ENCODE measurements around the gene ST3GAL4. TPM values are rescaled to one million over a fixed set of nuclear protein-coding genes. Genes with fewer than 3 reads are reported as not detected.

Gene ST3GAL4
- total RNA-seq, 1 experiment from 2014 or later = 17.3 TPM

DNA sequence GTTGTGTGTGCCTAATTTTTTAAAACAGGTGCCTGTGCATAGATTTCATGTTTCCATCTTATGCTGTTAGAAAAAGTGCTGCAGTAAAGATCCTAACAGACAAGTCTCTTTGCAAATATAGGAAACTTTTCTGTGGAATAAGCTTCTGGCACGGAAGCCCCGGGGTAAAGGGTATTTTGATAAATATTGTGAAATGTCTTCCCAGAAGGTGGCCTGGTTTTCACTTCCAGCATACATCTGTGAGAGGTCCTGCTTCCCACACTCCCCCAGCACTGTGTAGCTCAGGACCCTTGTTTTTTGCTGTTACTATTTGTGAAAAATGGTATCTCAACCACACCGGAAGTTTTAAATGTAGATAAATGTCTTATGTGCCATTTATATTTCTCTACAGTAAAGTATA lies 14.5 kb downstream of the ST3GAL4 start:
- DNase-seq (ENCODE audit: low spot score) (no peak), ATAC-seq (no peak)
- ChIA-PET POLR2A (interaction anchor here (0.7 kb wide), 1 partner anchor 59 kb away, joined by 3 read pairs; no protein-coding TSS in a partner anchor), CTCF (interaction anchor here (1.1 kb wide), 1 partner anchor 42 kb away, joined by 4 read pairs; no protein-coding TSS in a partner anchor)
- Mint-ChIP-seq H3K4me3 (no peak overlapping the region), H3K4me1 (peaks cover 35% of the 10 kb centered on the region), H3K27me3 (ENCODE audit: low read depth) (no peaks in the 10 kb centered on the region), H3K9me3 (no peaks in the 10 kb centered on the region), H3K27ac (no peak overlapping the region), H3K36me3 (no peaks in the 10 kb centered on the region)
- TF ChIP-seq, protein P1, sequence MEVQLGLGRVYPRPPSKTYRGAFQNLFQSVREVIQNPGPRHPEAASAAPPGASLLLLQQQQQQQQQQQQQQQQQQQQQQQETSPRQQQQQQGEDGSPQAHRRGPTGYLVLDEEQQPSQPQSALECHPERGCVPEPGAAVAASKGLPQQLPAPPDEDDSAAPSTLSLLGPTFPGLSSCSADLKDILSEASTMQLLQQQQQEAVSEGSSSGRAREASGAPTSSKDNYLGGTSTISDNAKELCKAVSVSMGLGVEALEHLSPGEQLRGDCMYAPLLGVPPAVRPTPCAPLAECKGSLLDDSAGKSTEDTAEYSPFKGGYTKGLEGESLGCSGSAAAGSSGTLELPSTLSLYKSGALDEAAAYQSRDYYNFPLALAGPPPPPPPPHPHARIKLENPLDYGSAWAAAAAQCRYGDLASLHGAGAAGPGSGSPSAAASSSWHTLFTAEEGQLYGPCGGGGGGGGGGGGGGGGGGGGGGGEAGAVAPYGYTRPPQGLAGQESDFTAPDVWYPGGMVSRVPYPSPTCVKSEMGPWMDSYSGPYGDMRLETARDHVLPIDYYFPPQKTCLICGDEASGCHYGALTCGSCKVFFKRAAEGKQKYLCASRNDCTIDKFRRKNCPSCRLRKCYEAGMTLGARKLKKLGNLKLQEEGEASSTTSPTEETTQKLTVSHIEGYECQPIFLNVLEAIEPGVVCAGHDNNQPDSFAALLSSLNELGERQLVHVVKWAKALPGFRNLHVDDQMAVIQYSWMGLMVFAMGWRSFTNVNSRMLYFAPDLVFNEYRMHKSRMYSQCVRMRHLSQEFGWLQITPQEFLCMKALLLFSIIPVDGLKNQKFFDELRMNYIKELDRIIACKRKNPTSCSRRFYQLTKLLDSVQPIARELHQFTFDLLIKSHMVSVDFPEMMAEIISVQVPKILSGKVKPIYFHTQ (CRISPR knock-in tag; IDR thresholded peaks at IDR 0.05) = no peak
- TF ChIP-seq, protein P2, sequence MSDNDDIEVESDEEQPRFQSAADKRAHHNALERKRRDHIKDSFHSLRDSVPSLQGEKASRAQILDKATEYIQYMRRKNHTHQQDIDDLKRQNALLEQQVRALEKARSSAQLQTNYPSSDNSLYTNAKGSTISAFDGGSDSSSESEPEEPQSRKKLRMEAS (CRISPR knock-in tag; IDR thresholded peaks at IDR 0.05) = no peak
- TF ChIP-seq ETV6 (CRISPR knock-in tag; IDR thresholded peaks at IDR 0.05) = no peak
- TF ChIP-seq, protein P3, sequence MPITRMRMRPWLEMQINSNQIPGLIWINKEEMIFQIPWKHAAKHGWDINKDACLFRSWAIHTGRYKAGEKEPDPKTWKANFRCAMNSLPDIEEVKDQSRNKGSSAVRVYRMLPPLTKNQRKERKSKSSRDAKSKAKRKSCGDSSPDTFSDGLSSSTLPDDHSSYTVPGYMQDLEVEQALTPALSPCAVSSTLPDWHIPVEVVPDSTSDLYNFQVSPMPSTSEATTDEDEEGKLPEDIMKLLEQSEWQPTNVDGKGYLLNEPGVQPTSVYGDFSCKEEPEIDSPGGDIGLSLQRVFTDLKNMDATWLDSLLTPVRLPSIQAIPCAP (CRISPR knock-in tag; IDR thresholded peaks at IDR 0.05) = no peak
- TF ChIP-seq CREB1 (CRISPR knock-in tag; IDR thresholded peaks at IDR 0.05) = no peak
- TF ChIP-seq, protein P4, sequence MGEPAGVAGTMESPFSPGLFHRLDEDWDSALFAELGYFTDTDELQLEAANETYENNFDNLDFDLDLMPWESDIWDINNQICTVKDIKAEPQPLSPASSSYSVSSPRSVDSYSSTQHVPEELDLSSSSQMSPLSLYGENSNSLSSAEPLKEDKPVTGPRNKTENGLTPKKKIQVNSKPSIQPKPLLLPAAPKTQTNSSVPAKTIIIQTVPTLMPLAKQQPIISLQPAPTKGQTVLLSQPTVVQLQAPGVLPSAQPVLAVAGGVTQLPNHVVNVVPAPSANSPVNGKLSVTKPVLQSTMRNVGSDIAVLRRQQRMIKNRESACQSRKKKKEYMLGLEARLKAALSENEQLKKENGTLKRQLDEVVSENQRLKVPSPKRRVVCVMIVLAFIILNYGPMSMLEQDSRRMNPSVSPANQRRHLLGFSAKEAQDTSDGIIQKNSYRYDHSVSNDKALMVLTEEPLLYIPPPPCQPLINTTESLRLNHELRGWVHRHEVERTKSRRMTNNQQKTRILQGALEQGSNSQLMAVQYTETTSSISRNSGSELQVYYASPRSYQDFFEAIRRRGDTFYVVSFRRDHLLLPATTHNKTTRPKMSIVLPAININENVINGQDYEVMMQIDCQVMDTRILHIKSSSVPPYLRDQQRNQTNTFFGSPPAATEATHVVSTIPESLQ (CRISPR knock-in tag; IDR thresholded peaks at IDR 0.05) = no peak
- TF ChIP-seq, protein P5, sequence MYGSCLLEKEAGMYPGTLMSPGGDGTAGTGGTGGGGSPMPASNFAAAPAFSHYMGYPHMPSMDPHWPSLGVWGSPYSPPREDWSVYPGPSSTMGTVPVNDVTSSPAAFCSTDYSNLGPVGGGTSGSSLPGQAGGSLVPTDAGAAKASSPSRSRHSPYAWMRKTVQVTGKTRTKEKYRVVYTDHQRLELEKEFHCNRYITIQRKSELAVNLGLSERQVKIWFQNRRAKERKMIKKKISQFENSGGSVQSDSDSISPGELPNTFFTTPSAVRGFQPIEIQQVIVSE (CRISPR knock-in tag; IDR thresholded peaks at IDR 0.05; ENCODE audit: borderline replicate concordance) = no peak
- TF ChIP-seq, protein P6, sequence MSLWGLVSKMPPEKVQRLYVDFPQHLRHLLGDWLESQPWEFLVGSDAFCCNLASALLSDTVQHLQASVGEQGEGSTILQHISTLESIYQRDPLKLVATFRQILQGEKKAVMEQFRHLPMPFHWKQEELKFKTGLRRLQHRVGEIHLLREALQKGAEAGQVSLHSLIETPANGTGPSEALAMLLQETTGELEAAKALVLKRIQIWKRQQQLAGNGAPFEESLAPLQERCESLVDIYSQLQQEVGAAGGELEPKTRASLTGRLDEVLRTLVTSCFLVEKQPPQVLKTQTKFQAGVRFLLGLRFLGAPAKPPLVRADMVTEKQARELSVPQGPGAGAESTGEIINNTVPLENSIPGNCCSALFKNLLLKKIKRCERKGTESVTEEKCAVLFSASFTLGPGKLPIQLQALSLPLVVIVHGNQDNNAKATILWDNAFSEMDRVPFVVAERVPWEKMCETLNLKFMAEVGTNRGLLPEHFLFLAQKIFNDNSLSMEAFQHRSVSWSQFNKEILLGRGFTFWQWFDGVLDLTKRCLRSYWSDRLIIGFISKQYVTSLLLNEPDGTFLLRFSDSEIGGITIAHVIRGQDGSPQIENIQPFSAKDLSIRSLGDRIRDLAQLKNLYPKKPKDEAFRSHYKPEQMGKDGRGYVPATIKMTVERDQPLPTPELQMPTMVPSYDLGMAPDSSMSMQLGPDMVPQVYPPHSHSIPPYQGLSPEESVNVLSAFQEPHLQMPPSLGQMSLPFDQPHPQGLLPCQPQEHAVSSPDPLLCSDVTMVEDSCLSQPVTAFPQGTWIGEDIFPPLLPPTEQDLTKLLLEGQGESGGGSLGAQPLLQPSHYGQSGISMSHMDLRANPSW (CRISPR knock-in tag; conservative IDR thresholded peaks at IDR 0.05; ENCODE audit: low read depth) = no peak
- TF ChIP-seq, protein P7, sequence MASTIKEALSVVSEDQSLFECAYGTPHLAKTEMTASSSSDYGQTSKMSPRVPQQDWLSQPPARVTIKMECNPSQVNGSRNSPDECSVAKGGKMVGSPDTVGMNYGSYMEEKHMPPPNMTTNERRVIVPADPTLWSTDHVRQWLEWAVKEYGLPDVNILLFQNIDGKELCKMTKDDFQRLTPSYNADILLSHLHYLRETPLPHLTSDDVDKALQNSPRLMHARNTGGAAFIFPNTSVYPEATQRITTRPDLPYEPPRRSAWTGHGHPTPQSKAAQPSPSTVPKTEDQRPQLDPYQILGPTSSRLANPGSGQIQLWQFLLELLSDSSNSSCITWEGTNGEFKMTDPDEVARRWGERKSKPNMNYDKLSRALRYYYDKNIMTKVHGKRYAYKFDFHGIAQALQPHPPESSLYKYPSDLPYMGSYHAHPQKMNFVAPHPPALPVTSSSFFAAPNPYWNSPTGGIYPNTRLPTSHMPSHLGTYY (CRISPR knock-in tag; IDR thresholded peaks at IDR 0.05) = no peak
- no peak for TF ChIP-seq KAT7 (CRISPR knock-in tag; IDR thresholded peaks at IDR 0.05; ENCODE audit: borderline replicate concordance)
- TF ChIP-seq, protein P8, sequence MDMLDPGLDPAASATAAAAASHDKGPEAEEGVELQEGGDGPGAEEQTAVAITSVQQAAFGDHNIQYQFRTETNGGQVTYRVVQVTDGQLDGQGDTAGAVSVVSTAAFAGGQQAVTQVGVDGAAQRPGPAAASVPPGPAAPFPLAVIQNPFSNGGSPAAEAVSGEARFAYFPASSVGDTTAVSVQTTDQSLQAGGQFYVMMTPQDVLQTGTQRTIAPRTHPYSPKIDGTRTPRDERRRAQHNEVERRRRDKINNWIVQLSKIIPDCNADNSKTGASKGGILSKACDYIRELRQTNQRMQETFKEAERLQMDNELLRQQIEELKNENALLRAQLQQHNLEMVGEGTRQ (CRISPR knock-in tag; IDR thresholded peaks at IDR 0.05) = no peak
- no peak for TF ChIP-seq GRHL2 (CRISPR knock-in tag; IDR thresholded peaks at IDR 0.05; ENCODE audit: insufficient replicate concordance, severe bottlenecking)
- no peak for TF ChIP-seq CREM (CRISPR knock-in tag; IDR thresholded peaks at IDR 0.05)
- TF ChIP-seq, protein P9, sequence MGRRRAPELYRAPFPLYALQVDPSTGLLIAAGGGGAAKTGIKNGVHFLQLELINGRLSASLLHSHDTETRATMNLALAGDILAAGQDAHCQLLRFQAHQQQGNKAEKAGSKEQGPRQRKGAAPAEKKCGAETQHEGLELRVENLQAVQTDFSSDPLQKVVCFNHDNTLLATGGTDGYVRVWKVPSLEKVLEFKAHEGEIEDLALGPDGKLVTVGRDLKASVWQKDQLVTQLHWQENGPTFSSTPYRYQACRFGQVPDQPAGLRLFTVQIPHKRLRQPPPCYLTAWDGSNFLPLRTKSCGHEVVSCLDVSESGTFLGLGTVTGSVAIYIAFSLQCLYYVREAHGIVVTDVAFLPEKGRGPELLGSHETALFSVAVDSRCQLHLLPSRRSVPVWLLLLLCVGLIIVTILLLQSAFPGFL (CRISPR knock-in tag; IDR thresholded peaks at IDR 0.05; ENCODE audit: borderline replicate concordance) = no peak
